GM12872 (cell line): ENCODE measurements around the gene YTHDC1.

Experiments used
- TF ChIP-seq, protein P1 (sequence below): IDR thresholded peaks from 3 replicates; pipeline ENCODE4 v1.5.1; 2011; ENCODE audit warnings: low read depth, mild to moderate bottlenecking, low read length, moderate library complexity; ENCODE audit not compliant: insufficient read depth

Gene YTHDC1

DNA sequence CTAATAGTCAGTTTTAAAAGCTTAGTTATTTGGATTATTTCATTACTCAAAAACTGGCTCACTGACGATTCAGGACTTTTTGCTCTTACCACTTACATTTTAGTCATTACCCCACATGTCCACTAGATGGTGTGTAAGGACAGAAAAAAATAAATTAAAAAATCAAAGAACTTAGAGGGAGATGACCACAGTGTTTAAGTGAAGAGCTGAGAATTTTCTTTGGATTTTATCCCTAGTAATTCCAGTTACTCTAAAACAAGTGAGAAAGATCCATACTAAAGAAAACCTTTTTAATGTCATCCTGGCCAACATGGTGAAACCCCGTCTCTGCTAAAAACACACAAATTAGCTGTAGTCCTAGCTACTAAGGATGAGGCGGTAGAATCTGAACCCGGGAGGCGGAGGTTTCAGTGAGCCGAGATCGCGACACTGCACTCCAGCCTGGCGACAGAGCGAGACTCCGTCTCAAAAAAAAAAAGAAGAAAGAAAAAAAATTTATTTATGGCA, 78.0 kb downstream of the YTHDC1 start:
- TF ChIP-seq, protein P1, sequence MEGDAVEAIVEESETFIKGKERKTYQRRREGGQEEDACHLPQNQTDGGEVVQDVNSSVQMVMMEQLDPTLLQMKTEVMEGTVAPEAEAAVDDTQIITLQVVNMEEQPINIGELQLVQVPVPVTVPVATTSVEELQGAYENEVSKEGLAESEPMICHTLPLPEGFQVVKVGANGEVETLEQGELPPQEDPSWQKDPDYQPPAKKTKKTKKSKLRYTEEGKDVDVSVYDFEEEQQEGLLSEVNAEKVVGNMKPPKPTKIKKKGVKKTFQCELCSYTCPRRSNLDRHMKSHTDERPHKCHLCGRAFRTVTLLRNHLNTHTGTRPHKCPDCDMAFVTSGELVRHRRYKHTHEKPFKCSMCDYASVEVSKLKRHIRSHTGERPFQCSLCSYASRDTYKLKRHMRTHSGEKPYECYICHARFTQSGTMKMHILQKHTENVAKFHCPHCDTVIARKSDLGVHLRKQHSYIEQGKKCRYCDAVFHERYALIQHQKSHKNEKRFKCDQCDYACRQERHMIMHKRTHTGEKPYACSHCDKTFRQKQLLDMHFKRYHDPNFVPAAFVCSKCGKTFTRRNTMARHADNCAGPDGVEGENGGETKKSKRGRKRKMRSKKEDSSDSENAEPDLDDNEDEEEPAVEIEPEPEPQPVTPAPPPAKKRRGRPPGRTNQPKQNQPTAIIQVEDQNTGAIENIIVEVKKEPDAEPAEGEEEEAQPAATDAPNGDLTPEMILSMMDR, result peak; percentile 51

DNA sequence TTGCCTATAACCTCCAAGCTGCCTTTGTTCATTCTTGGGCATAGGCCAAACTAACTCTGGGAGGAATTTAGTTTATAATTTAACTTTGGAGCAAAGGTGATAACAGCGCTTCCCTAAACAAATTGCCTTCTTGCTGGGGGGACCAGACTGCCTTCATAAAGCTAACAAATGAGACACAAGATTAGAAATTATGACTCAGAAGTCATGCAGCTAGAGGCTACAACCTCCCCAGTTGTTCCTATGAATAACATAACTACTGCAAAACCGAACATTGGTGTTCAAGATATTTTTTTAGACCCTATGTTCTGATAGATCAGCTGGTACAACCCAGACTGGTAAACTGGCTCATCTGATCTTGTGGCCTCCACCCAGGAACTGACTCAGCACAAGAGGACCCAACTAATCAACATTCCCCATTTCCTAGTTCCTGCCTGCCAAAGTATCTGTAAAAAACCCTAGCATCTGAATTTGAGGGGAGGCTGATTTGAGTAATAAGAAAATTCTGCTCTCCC, 82.4 kb downstream of the YTHDC1 start:
- TF ChIP-seq, protein P1, result no peak

DNA sequence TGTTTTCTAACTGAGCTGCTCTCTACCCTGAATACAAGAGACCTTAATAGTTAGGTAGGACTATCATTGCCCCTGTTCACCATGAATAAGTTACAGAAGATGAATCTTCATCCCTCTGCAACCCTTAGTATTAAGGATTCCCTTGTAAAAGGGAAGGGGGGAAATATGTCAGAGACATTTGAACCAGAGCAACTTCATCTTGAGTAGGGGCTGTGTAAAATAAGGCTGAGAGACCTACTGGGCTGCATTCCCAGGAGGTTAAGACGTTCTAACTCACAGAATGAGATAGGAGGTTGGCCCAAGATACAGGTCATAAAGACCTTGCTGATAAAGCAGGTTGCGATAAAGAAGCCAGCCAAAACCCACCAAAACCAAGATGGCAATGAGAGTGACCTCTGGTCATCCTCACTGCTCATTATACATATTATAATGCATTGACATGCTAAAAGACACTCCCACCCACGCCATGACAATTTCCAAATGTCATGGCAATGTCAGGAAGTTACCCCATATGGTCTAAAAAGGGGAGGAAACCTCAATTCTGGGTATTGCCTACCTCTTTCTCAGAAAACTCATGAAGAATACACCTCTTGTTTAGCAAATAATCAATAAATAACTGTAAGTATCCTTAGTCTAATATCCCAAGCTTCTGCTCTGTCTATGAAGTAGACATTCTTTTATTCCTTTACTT, 84.9 kb downstream of the YTHDC1 start:
- TF ChIP-seq, protein P1, result no peak
